GM18951 (cell line): ENCODE measurements around the gene SLC25A27.

Experiments used
- POLR2A ChIP-seq: IDR thresholded peaks from 4 replicates; pipeline ENCODE4 v1.6.1; 2011; ENCODE audit warnings: mild to moderate bottlenecking; ENCODE audit not compliant: insufficient read length, insufficient read depth; ENCODE audit errors: extremely low read depth
- in situ Hi-C: fragments of 300-500 bp; cut with MboI; formaldehyde crosslinking; loops from one replicate; pipeline ENCODE4 v1.12.0; 2022; ENCODE audit warnings: low sequenced_read_pairs, mixed read lengths, inconsistent platforms; ENCODE audit not compliant: unreplicated experiment

SLC25A27 gene

DNA sequence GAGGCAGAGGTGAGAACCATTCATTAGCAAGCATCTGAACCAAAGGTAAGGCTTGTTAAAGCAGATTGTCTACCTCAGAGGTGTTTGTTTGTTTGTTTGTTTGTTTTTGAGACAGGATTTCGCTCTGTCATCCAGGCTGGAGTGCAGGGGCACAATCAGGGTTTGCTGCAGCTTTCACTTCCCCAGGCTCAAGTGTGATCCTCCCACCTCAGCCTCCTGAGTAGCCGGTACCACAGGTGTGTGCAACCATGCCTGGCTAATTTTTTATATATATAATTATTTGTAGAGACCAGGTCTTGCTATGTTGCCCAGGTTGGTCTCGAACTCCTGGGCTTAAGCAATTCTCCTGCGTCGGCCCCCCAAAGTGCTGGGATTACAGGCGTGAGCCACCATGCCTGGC, 17.3 kb upstream of the SLC25A27 start:
- no peak for TF ChIP-seq POLR2A
- in situ Hi-C loops = loop anchor here (25.0 kb wide), 2 partner anchors 423 to 548 kb away; no protein-coding TSS in a partner anchor

DNA sequence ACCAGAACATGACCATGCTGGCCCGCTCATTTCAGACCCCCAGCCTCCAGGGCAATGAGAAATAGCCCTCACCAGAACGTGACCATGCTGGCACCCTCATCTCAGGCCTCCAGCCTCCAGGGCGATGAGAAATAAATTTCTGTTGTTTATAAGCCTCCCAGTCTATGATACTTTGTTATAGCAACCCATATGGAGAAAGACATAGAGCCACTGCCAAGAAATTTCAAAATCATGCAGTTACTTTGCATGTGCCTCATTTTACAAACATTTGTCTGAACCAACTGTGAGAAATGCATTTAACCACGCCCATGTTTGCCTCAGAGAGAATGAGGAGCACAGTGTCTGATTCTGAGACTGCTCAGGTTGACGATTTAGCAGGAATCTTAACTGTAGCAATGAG, 15.6 kb upstream of the SLC25A27 start:
- TF ChIP-seq POLR2A = no peak
- in situ Hi-C loops = loop anchor here (25.0 kb wide), 2 partner anchors 425 to 550 kb away; no protein-coding TSS in a partner anchor

DNA sequence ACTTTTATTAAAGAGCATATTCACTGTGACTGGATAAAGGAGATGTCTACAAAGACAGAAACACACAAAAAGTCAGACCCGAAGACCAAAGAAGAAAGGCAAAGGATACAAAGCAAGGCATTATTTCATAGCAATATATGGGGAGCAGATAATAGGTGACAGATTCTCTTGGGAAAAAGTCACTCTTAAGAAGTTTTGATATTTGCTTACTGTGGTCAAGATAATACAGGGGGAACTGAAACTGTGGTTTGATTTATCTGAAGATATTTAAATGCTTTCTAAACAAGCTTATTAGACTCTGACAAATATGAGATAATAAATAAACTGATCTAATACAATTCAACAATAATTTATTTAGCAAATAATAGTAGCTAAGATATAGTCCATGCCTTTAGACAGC, 14.8 kb upstream of the SLC25A27 start:
- in situ Hi-C loops = loop anchor here (25.0 kb wide), 2 partner anchors 426 to 551 kb away; no protein-coding TSS in a partner anchor
- TF ChIP-seq POLR2A = no peak

DNA sequence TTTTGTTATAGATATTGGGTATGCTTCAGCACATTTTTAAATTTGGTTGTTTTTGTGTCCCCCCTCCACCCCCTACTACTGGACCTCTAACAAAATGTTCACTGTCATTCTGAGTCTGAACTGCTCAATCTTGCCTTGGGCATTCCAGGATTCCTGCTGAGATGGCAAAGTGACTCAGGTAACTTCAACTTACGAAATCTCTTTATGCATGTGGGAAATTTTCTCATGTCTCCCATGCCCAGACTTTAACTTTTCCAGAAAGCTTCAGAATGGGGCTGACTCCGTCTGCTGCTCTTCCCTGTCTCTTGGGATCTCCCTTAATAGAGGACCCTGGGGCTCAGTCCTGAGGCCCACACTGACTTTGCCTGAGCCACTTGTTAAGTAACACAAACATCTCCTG, 14.1 kb upstream of the SLC25A27 start:
- TF ChIP-seq POLR2A = no peak
- in situ Hi-C loops = loop anchor here (25.0 kb wide), 2 partner anchors 426 to 551 kb away; no protein-coding TSS in a partner anchor

DNA sequence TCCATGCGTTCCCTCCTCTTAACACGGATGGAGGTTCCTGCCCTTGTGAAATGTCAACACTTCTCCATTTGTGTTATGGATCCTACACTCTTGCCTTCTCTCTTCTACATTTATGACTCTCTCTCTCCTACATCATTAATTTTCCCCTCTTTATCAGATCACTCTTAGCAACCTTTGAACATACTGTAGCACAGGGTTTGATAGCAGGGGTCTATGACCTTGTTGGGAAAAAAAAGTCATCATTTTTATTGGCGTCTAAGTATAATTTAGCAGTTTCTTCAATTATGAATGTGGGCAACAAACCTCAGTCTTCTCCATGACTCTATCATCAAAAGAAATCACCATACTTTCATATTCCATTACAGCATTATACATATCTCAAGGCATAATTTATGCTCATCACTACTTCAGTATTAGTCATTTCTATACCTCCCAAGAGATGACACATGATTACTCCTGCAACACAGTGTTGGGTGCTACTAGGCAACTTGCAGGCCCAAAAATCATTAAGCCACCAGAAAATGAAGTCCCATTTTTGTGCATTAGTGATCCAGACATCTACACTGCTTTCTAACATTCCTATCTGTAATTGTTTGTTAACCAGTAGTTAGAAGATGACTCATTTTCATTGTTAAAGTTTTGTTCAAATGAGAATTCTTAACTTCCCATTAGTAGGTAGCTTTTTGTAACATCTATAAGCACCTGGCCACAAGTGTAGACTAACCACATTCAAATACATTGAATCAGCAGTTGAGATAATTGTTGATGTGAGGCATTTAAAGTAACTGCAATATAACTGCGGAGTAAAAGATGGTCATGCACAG, 9.6 kb upstream of the SLC25A27 start:
- in situ Hi-C loops = loop anchor here (25.0 kb wide), 2 partner anchors 431 to 556 kb away; no protein-coding TSS in a partner anchor
- TF ChIP-seq POLR2A = no peak

DNA sequence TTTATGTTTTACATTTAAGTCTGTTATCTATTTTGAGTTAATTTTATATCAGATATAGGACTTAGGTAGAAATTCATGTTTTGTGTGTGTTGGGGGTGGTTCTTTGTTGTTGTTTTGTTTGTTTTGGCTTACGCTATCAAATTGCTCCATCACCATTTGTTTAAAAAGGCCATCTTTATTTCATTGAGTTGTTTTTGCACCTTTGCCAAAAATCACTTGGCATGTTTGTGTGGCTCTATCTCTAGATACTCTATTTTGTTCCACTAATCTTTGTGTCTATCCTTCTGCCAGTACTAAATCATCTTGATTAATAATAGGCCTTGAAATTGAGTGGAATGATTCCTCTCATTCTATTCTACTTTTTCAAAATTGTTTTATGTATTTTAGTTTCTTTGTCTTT, 7.5 kb upstream of the SLC25A27 start:
- no peak for TF ChIP-seq POLR2A
- in situ Hi-C loops = loop anchor here (25.0 kb wide), 2 partner anchors 433 to 558 kb away; no protein-coding TSS in a partner anchor

DNA sequence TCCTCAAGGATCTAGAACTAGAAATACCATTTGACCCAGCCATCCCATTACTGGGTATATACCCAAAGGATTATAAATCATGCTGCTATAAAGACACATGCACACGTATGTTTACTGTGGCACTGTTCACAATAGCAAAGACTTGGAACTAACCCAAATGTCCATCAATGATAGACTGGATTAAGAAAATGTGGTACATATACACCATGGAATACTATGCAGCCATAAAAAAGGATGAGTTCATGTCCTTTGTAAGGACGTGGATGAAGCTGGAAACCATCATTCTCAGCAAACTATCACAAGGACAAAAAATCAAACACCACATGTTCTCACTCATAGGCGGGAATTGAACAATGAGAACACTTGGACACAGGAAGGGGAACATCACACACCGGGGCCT, 4.7 kb upstream of the SLC25A27 start:
- in situ Hi-C loops = loop anchor here (25.0 kb wide), 2 partner anchors 436 to 561 kb away; no protein-coding TSS in a partner anchor

DNA sequence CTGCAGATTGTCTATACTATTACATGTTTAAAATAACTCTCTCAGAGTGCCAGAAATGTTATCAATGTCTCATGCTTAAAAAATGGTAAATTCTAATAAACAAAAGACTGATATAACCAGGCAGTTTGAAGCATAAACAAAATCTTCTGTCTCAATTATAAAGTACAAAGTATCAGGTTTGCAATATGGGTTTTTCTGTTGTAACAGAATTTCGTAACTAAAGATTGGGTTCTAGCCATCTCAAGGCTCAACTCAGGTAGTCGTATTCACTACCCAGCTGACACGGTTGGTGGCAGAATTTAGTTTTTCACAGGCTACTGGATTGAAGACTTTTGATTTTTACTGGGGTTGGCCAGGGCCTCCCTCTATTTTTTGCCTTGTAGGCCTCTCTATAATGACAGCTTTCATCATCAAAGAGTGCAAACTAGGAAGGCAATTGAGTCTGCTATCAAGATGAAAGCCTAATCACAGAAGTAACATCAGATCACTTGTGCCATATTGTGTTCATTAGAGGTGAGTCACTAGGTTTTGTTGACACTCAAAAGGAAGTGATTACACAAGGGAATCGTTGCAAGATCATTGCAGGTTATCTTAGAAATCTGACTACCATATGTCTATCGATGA, 3.8 kb upstream of the SLC25A27 start:
- no peak for TF ChIP-seq POLR2A
- in situ Hi-C loops = loop anchor here (25.0 kb wide), 2 partner anchors 437 to 562 kb away; no protein-coding TSS in a partner anchor

DNA sequence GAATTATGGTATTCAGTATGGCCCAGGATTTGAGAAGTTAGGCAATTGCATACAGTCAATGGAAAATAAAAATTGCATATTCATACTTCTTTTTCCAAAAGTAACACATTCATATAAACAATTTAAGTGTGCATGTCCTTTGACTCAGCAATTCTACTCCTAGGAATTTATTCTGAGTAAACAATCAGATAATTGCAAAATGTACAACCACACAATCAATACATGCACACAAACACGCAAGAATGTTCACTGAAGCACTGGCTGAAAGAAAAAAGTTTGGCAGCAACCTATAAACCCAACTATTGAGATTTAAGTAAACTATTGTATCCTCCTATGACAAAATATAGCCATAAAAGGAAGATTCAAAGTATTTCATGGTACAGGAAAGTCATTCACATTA, 1.8 kb upstream of the SLC25A27 start:
- in situ Hi-C loops = no loop called here
- no peak for TF ChIP-seq POLR2A

DNA sequence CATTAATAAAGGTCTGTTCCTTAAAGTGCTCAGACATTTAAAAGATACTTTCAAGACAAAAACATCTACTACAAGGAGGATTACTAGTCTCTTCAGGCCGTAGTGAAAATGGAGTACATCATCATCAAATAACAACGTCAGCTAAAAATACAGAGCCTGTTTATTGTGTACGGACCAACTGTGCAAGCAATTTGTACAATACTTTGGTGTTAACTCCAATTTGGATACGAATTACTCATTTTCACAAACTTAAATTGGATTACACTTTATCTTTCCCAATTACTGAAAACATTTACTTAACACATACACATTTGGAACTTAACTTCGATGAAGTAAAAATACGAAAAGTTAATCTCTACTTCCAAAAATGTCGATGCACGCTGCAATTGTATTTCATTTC, 959 bp upstream of the SLC25A27 start:
- TF ChIP-seq POLR2A = no peak

DNA sequence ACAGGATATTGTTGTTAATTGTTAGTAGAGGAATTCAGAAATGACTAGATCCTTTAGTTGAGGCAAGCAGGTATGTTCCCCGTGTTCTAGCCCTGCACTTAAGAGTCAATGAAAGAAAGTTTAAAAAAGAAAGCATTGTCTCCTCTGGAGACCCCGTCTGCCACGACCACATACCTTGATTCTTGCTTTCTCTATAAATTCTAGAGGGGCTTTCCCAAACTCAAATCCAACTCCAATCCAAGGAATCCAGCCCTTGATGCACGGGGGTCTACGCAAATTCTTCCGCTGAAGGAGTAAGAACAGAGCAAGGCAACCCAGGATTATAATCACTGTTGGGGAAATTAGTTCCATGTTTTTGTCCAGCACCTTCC, 558 bp upstream of the SLC25A27 start:
- no peak for TF ChIP-seq POLR2A
- in situ Hi-C loops = no loop called here

More for the DNA sequence above, 959 bp upstream of the SLC25A27 start:
- in situ Hi-C loops = no loop called here

DNA sequence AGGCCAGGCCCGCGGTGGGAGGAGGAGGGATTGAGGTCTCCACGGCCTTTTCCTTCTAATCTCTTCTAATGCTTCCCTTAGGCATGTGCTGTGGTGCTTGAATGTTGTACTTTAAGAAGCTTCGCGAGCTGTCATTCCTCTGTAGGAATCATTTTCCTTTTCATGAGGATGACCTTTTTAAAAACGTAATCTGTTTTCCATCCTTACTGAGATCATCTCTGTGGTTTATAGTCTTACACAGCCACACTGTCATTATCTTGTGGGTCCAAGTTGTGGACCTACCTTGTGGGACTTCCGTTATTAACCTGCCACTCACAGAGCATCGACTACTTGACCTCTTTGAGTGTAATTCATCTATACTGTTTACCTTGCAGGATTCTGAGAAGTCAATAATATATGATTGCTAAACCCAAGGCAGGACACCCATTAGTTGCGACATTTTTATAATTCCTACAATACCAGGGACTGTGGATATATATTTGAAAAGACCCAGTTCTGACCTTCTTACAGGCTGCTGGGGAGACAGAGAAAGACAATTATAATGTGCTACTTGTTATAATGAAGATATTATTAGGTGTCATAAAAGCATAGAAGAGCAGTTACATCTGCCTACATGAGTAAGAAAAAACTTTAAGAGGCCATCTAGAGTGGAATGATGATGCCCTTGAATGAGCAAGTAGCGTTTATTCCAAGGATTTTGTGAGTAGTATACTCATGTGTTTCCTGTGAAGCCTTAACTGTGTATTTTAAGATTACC, 842 bp downstream of the SLC25A27 start:
- in situ Hi-C loops = no loop called here

DNA sequence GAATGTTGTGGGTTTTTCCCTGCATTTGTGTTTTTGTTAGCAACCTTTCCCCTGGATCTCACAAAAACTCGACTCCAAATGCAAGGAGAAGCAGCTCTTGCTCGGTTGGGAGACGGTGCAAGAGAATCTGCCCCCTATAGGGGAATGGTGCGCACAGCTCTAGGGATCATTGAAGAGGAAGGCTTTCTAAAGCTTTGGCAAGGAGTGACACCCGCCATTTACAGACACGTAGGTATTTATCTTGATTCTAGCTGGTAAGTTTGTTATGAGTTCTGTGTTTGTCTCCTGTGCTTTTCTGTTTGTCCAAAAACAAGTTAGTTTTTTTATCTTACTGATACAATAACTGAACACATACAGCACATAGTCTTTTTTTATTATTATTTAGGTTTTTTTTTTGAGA, 3.0 kb downstream of the SLC25A27 start:
- TF ChIP-seq POLR2A = no peak
- in situ Hi-C loops = no loop called here

More for the DNA sequence above, 842 bp downstream of the SLC25A27 start:
- no peak for TF ChIP-seq POLR2A
